ENCODE data around the gene RERG. TPM values are rescaled to one million over a fixed set of nuclear protein-coding genes. Genes with fewer than 3 reads are reported as not detected.

RERG gene
- total RNA-seq, 2 experiments from 2014 or later, result not detected

DNA sequence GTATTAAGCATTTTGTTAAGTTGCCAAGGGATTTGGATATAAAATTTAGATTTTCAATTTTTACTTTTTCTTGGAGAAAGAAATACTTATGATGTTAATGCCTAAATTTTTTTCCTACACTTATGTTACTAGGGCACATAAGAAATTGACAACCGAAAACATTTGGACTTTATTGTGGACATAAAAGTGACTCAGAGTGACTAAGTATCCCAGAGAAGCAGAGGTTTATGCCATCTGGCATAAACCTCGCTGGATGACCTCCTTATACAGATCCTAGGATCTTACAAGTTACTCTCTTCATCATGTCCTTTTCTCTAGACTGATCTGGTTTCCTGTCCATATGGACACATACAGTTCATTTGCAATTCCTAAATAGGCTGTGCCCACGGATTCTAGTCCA, 89.8 kb downstream of the RERG start:
- ChIA-PET POLR2A (no interaction called here), CTCF (no interaction called here)
- H3K4me1 ChIP-seq (ENCODE audit: insufficient read depth, low read length), result no peaks in the 10 kb centered on the region
- Mint-ChIP-seq H3K27me3 (no peaks in the 10 kb centered on the region), H3K9me3 (no peaks in the 10 kb centered on the region), H3K27ac (no peak overlapping the region), H3K4me3 (no peak overlapping the region), H3K36me3 (ENCODE audit: low read depth) (no peaks in the 10 kb centered on the region), H3K4me1 (ENCODE audit: low read depth) (no peaks in the 10 kb centered on the region)
- ATAC-seq (ENCODE audit: poor library complexity), result no peak
- H3K36me3 ChIP-seq (ENCODE audit: insufficient read depth, low read length), result no peaks in the 10 kb centered on the region
- H3K4me3 ChIP-seq (ENCODE audit: low read length), result no peak overlapping the region
- intact Hi-C loops (cut with DNase I, micrococcal nuclease), result no loop called here
- H3K27ac ChIP-seq (ENCODE audit: low read depth in 1 of 2, low read length in 2 of 2), result no peak overlapping the region
- no peaks in the 10 kb centered on the region for H3K9me3 ChIP-seq (ENCODE audit: control insufficient read depth in 1 of 2, insufficient read depth in 1 of 2, low read length in 2 of 2)
- TF ChIP-seq, protein P1, sequence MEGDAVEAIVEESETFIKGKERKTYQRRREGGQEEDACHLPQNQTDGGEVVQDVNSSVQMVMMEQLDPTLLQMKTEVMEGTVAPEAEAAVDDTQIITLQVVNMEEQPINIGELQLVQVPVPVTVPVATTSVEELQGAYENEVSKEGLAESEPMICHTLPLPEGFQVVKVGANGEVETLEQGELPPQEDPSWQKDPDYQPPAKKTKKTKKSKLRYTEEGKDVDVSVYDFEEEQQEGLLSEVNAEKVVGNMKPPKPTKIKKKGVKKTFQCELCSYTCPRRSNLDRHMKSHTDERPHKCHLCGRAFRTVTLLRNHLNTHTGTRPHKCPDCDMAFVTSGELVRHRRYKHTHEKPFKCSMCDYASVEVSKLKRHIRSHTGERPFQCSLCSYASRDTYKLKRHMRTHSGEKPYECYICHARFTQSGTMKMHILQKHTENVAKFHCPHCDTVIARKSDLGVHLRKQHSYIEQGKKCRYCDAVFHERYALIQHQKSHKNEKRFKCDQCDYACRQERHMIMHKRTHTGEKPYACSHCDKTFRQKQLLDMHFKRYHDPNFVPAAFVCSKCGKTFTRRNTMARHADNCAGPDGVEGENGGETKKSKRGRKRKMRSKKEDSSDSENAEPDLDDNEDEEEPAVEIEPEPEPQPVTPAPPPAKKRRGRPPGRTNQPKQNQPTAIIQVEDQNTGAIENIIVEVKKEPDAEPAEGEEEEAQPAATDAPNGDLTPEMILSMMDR (IDR thresholded peaks at IDR 0.05), result no peak
- no peak for DNase-seq
- no peaks in the 10 kb centered on the region for H3K27me3 ChIP-seq (ENCODE audit: control insufficient read depth in 1 of 2, insufficient read depth in 2 of 2, low read length in 2 of 2)

DNA sequence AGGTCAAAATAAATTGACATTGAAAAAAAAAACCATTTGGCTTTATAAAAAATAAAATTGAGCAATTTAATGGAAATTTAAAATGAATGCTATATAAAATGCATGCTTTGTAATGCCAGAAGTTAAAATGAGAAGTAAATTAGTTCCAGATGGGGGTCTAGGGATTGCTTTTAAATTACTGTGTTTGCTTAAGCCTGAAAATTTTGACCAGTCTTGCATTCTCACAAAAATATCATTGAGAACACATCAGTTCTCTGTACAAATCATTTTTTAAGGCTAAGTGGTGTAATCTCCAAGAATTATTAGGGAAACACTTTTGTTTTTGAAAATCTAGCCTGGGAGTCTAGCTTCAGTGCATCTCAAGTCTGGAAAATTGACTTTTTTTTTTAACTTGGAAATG, 90.7 kb downstream of the RERG start:
- intact Hi-C loops (cut with DNase I, micrococcal nuclease), result no loop called here
- Mint-ChIP-seq H3K27ac (no peak overlapping the region), H3K4me1 (ENCODE audit: low read depth) (no peaks in the 10 kb centered on the region), H3K27me3 (no peaks in the 10 kb centered on the region), H3K9me3 (no peaks in the 10 kb centered on the region), H3K36me3 (ENCODE audit: low read depth) (no peaks in the 10 kb centered on the region), H3K4me3 (no peak overlapping the region)
- Histone ChIP-seq H3K27ac (ENCODE audit: low read depth in 1 of 2, low read length in 2 of 2) (no peak overlapping the region), H3K27me3 (ENCODE audit: control insufficient read depth in 1 of 2, insufficient read depth in 2 of 2, low read length in 2 of 2) (no peaks in the 10 kb centered on the region), H3K36me3 (ENCODE audit: insufficient read depth, low read length) (no peaks in the 10 kb centered on the region), H3K4me1 (ENCODE audit: insufficient read depth, low read length) (no peaks in the 10 kb centered on the region), H3K4me3 (ENCODE audit: low read length) (no peak overlapping the region), H3K9me3 (ENCODE audit: control insufficient read depth in 1 of 2, insufficient read depth in 1 of 2, low read length in 2 of 2) (no peaks in the 10 kb centered on the region)
- DNase-seq (no peak), ATAC-seq (ENCODE audit: poor library complexity) (no peak)
- TF ChIP-seq, protein P1 (IDR thresholded peaks at IDR 0.05), result no peak
- CTCF ChIA-PET, result no interaction called here
- POLR2A ChIA-PET, result no interaction called here

DNA sequence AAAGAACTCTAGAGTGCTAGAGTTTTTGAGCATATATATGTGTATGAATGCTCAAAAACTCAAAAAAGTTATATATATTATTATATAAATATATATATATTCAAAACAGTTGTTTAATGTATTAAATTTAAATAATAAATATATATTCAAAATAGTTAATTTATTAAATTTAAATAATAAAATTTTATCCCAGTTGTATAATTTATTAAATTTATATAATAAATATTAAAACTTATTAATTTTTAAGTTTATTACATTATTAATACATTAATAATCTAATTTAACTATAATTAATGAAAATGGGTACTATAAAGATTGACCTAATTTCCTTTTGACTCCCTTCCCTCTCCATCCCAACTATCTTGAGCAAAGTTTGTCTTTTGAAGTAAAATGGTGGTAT, 97.8 kb downstream of the RERG start:
- Mint-ChIP-seq H3K27me3 (peaks cover 6% of the 10 kb centered on the region), H3K4me1 (ENCODE audit: low read depth) (no peaks in the 10 kb centered on the region), H3K4me3 (no peak overlapping the region), H3K27ac (no peak overlapping the region), H3K9me3 (no peaks in the 10 kb centered on the region), H3K36me3 (ENCODE audit: low read depth) (no peaks in the 10 kb centered on the region)
- Histone ChIP-seq H3K4me1 (ENCODE audit: insufficient read depth, low read length) (no peaks in the 10 kb centered on the region), H3K27ac (ENCODE audit: low read depth in 1 of 2, low read length in 2 of 2) (no peak overlapping the region), H3K4me3 (ENCODE audit: low read length) (no peak overlapping the region), H3K36me3 (ENCODE audit: insufficient read depth, low read length) (no peaks in the 10 kb centered on the region), H3K27me3 (ENCODE audit: control insufficient read depth in 1 of 2, insufficient read depth in 2 of 2, low read length in 2 of 2) (peaks cover 0 to 4% of the 10 kb centered on the region in 2 experiments), H3K9me3 (ENCODE audit: control insufficient read depth in 1 of 2, insufficient read depth in 1 of 2, low read length in 2 of 2) (no peaks in the 10 kb centered on the region)
- ATAC-seq (ENCODE audit: poor library complexity) (no peak), DNase-seq (no peak)
- ChIA-PET POLR2A (no interaction called here), CTCF (no interaction called here)
- TF ChIP-seq, protein P1 (IDR thresholded peaks at IDR 0.05), result no peak
- intact Hi-C loops (cut with DNase I, micrococcal nuclease), result no loop called here

Data from CD4-positive, alpha-beta T cell (primary cell).